Type B pancreatic cell (in vitro differentiated cells): ENCODE data around the gene DOCK4. TPM values are rescaled to one million over a fixed set of nuclear protein-coding genes. Genes with fewer than 3 reads are reported as not detected.

Experiments used
- DNase-seq: peaks from one replicate; pipeline ENCODE4 v3.0.0; 2021; ENCODE audit warnings: mixed read lengths; ENCODE audit not compliant: unreplicated experiment; ENCODE audit errors: extremely low spot score
- H3K27ac Mint-ChIP-seq: 2 replicates; pipeline ENCODE4 v1.8.0; 2021; ENCODE audit warnings: mild to moderate bottlenecking, mixed read lengths
- H3K27me3 Mint-ChIP-seq: 2 replicates; pipeline ENCODE4 v1.8.0; 2021; ENCODE audit warnings: mixed read lengths
- H3K36me3 Mint-ChIP-seq: 2 replicates; pipeline ENCODE4 v1.8.0; 2021; ENCODE audit warnings: mixed read lengths
- H3K4me1 Mint-ChIP-seq: one replicate; pipeline ENCODE4 v1.8.0; 2021; ENCODE audit warnings: mixed read lengths; ENCODE audit not compliant: unreplicated experiment
- H3K4me3 Mint-ChIP-seq: 2 replicates; pipeline ENCODE4 v1.8.0; 2021; ENCODE audit warnings: mild to moderate bottlenecking, mixed read lengths
- H3K9me3 Mint-ChIP-seq: 2 replicates; pipeline ENCODE4 v1.8.0; 2021; ENCODE audit warnings: mixed read lengths
- CTCF ChIP-seq: fragments of 200-600 bp; sonication (generic); conservative IDR thresholded peaks from 2 replicates; pipeline ENCODE4 v1.5.0; 2021; ENCODE audit warnings: antibody characterized with exemption, mild to moderate bottlenecking
- total RNA-seq: library from RNA; stranded (reverse); gene quantifications from 2 replicates; pipeline ENCODE4 v1.2.1, GENCODE V29; 2021; ENCODE audit warnings: low replicate concordance

Gene DOCK4
- total RNA-seq, 1 donor from 2014 or later: 24.6 TPM

- no peaks in the 10 kb centered on the region for H3K9me3 Mint-ChIP-seq
- no peak overlapping the region for H3K4me3 Mint-ChIP-seq
- no peak for DNase-seq
- H3K27me3 Mint-ChIP-seq: no peaks in the 10 kb centered on the region
- H3K27ac Mint-ChIP-seq: no peak overlapping the region
- peaks cover 21% of the 10 kb centered on the region for H3K36me3 Mint-ChIP-seq
- peaks cover 32% of the 10 kb centered on the region for H3K4me1 Mint-ChIP-seq
- no peak for TF ChIP-seq CTCF
Measured at GRCh38 chr7:111873963-111874690, 332.1 kb downstream of the DOCK4 start.

- peaks cover 23% of the 10 kb centered on the region for H3K36me3 Mint-ChIP-seq
- no peak for TF ChIP-seq CTCF
- peaks cover 32% of the 10 kb centered on the region for H3K4me1 Mint-ChIP-seq
- no peaks in the 10 kb centered on the region for H3K9me3 Mint-ChIP-seq
- no peaks in the 10 kb centered on the region for H3K27me3 Mint-ChIP-seq
- no peak overlapping the region for H3K27ac Mint-ChIP-seq
- H3K4me3 Mint-ChIP-seq: peak overlapping the region; percentile 5
- no peak for DNase-seq
Measured at GRCh38 chr7:111873326-111873646, 332.9 kb downstream of the DOCK4 start.

- TF ChIP-seq CTCF: no peak
- no peak overlapping the region for H3K27ac Mint-ChIP-seq
- H3K4me1 Mint-ChIP-seq: peaks cover 32% of the 10 kb centered on the region
- peaks cover 20% of the 10 kb centered on the region for H3K36me3 Mint-ChIP-seq
- no peaks in the 10 kb centered on the region for H3K27me3 Mint-ChIP-seq
- DNase-seq: no peak
- peak overlapping the region; percentile 5 for H3K4me3 Mint-ChIP-seq
- no peaks in the 10 kb centered on the region for H3K9me3 Mint-ChIP-seq
Measured at GRCh38 chr7:111872450-111873325, 333.5 kb downstream of the DOCK4 start.

- H3K36me3 Mint-ChIP-seq: peaks cover 26% of the 10 kb centered on the region
- H3K27me3 Mint-ChIP-seq: no peaks in the 10 kb centered on the region
- H3K4me1 Mint-ChIP-seq: peaks cover 40% of the 10 kb centered on the region
- no peak overlapping the region for H3K4me3 Mint-ChIP-seq
- no peaks in the 10 kb centered on the region for H3K9me3 Mint-ChIP-seq
- DNase-seq: no peak
- no peak for TF ChIP-seq CTCF
- no peak overlapping the region for H3K27ac Mint-ChIP-seq
Measured at GRCh38 chr7:111871283-111871682, 334.9 kb downstream of the DOCK4 start.

- DNase-seq: no peak
- H3K4me1 Mint-ChIP-seq: peaks cover 39% of the 10 kb centered on the region
- no peaks in the 10 kb centered on the region for H3K27me3 Mint-ChIP-seq
- no peak overlapping the region for H3K4me3 Mint-ChIP-seq
- peaks cover 37% of the 10 kb centered on the region for H3K36me3 Mint-ChIP-seq
- H3K9me3 Mint-ChIP-seq: no peaks in the 10 kb centered on the region
- no peak for TF ChIP-seq CTCF
- no peak overlapping the region for H3K27ac Mint-ChIP-seq
Measured at GRCh38 chr7:111869280-111869679, 336.9 kb downstream of the DOCK4 start.
